ENCODE data around the gene MKNK2.

GRCh38 chr19:1999856-2000515 is 51.1 kb downstream of the MKNK2 start:
- no peak for TF ChIP-seq POLR2A (IDR thresholded peaks at IDR 0.05; ENCODE audit: low read length)
- no peak for TF ChIP-seq GATA1 (IDR thresholded peaks at IDR 0.05; ENCODE audit: low read depth, low read length)
